GM19238 (cell line): ENCODE measurements around the gene CYP27B1.

ENCODE experiments used
- DNase-seq: peaks from one replicate; pipeline ENCODE4 v3.0.0; 2011; ENCODE audit warnings: low spot score; ENCODE audit not compliant: insufficient read length

The CYP27B1 gene

DNA sequence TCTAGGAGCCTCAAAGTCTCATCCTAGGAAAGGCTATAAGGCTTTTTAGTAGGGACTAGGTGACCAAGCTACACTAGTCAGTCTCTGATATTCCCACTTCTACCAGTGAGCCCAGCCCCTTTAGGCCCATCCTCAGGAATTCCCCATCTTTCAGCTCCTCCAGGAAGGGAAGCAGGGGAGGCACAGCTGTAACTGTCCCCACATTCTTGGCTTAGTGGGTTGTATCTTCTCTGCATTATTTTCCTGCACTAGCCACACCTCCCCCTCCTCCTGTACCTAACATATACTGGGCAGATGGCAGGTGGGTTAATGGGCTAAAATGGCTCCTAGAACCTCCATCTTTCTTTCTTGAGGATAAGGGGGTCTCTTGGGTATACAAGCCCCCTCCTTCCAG lies 424 bp upstream of the CYP27B1 start:
- DNase-seq: no peak

DNA sequence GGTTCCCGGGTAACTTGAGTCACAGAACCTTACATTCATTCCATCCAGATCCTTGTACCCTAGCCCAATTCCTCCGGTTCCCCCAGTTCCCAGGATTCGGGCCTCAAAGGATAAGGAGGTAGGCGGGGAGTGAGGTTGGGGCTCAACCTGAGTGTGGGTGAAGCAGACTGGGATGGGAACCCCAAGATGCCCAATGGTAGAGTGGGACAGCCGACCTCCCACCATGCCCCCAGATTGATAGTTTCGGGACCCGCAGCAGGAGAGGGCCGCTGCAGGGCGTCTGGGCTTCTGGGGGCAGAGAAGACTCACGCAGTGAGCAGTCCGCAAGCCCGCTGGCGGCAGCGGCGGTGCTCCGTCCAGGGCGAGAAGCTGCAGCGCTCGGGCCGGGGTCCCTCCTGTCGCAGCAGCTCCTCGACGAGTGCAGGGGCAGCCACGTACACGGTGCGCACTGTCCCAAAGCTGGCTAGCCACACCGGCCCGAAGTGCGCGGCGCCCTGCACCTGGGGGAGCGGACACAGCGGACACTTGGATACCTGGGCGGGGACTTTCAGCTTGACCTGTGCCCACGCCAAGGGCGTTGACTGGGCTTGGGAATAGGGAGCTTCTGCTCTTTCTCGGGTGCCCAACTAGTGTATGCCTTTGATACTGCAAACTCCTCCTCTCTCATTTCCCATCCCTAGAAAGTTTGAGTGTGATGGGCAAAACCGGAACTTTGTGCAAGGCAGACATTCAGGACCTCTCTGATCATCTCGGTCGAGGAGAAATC lies 997 bp downstream of the CYP27B1 start:
- no peak for DNase-seq

DNA sequence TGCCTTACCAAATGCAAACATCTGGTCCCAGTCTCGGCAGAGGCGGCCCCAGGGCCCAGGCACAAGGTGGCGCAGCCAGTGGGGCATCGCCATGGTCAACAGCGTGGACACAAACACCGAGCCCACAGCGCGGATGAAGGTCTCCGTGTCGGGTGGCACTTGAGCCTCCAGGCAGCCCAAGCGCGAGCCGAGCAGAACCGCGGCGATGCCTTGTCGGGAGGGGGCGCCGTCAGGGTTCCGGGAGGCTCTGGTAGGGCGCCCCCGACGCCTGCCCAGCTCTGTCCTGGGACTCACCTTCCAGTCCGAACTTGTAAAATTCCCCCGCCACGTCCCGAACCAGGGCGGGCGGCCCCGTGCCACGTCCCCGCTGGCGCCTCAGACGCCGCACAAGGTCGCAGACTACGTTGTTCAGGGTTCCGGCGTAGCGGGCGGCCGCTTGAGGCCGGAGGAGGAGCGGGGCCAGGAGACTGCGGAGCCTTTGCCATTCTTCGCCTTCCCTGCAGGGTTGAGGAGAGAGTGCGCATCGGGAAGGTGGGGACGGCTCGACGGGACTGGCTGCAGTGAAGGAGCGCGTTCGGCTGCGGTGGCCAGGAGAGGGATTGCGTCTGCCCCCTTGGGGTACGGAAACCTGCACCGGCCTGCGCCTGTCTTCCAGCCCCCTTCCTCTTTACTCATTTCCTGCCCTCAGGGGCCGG lies 1.7 kb downstream of the CYP27B1 start:
- DNase-seq: no peak

DNA sequence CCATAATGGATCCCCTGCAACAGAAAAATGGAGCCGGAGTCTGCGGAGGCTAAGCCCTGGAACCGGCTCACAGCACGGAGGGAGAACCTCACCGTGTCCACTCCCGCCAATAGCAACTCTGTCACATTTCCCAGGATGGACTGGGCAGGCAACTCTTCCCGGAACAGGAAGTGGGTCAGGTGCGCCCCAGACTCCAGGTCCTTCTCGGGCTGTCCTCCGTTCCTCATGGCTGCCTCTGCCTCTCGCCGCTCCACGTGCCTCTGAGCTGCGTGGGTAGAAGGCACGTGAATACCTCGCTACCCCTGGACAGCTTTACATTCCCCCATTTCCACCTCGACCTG lies 2.2 kb downstream of the CYP27B1 start:
- no peak for DNase-seq

DNA sequence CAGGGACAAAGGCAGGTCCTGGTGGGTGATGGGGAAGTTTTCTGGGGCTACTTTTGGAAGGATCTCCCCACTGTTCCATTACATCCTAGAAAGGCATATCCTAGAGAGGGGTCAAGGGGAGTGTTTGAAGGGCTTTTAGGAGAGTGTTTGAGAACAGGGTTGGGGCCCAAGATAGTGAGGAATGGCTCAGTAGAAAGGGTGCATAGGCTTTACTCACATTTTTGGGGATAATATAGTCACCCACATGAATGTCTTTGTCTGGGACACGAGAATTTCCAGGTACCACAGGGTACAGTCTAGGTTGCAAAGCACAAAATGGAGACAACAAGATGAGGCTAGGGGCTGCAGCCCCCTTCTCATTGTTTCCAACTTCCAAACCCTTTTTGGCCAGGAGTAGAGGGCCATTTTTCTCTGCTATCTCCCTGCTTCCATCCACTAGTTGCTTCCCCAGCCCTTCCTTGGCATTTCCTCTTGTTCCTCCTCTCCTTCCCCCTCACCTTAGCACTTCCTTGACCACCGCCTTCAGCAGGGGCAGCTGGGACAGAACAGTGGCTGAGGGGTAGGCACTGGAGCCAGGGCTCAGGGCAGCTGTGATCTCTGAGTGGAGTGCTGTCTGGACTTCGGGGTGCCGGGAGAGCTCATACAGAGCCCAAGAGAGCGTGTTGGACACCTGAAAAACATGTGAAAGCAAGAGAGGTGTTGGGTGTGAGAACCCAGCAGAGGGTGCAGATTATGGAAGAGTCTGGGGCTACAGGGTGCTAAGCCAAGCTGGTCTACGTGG lies 2.8 kb downstream of the CYP27B1 start:
- DNase-seq: no peak

DNA sequence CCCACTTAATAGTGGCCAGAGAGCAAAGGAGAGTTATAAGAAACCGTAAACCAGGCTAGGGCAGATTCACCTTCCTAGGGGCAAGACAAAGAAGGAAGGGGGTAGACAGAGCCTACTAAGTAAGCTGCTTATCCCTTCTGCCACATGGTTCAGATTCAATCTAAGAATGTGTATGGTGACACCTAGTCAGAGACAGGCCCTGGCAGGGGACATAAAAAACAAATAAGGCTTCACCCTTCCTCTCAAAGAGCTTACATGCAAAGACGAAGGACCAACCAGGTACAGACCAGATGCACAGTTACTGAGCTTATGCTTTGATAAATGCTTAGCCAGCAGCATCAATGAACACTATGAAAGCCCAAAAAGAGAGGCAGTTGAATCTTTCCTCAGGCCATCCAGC lies 4.4 kb downstream of the CYP27B1 start:
- no peak for DNase-seq

DNA sequence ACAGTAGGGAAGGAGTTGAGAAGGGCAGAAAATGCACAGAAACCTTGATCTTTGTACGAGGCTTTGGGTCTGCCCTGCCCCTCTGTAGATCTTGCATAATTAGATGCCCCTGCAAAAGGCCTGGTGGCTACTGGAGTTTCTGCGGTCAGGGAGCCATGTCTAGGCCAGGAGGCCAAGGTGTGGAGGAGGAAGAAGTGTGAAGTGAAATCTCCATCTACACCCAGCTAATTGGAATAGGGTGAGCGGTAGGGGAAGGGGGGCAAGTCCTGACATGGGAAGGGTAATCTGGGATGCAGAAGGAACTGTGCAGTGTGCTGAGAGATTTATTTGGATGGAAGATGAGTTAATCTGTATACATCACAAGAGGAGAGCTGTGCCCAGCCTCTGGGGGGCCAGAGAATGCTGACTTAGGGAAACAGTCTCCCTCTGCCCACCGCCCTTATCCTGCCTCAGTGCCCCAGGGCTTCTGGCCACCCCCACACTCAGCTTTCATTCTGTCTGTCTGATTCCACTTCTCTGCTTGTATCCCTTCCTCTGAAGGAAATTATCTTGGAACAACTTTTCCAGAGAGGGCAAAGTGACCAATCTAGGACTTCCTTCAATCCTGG lies 5.4 kb downstream of the CYP27B1 start:
- no peak for DNase-seq

DNA sequence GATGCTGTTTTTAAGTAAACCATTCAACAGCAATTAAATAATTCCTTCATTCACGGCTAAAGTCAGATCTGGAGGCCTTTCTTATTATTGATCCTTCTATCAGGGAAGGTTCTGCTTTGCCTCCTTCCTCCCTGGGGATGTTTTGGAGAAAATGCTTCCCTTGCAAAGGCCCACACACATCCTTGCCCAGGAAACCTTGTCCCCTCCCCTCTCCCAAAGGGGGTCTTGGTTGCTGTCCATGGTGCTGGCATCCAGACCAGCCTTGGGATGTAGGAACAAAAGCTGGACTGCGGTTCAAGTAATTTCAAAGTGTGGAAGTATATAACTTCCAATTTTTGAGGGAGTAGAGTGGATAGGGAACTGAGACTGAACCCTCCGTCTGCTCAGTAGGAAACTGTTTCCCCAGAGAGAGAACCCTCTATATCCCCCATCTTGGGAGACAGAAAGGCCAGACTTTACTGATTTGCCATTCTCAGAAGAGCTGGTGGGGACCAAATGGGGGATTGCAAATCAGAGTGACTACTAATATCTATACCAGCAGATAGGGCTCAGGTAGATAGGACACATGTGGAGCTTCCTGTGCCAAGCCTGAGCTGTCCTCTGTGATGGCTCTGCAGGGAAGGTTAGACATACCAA lies 6.4 kb downstream of the CYP27B1 start:
- no peak for DNase-seq

DNA sequence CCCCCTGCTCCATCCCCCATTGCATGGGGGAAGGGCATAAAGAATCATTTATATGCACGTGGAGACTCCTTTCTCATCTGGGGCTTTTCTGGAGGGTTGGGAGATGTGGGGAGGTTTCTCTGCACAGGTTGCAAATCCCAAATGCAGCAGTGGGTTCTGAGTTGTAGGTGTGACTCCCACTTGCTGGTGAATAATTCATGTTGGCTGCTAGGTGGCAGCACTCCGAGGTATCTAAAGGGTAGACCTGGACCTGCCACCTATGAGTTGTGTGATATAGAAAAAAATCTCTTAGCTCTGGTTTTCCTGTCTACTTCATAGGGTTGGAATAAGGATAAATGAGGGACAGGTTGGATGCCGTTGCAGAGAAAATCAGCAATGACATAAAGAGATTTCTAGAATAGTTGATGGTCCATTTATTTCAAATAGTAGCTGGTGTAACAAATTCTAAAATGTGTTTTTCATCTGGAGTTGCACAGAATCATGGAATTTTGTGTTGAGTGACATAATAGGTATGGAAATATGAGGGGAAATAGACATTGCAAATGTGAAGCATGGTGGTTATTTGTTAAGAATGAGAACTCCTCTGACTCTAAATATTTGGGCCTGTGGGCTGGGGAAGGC lies 7.4 kb downstream of the CYP27B1 start:
- DNase-seq: no peak

DNA sequence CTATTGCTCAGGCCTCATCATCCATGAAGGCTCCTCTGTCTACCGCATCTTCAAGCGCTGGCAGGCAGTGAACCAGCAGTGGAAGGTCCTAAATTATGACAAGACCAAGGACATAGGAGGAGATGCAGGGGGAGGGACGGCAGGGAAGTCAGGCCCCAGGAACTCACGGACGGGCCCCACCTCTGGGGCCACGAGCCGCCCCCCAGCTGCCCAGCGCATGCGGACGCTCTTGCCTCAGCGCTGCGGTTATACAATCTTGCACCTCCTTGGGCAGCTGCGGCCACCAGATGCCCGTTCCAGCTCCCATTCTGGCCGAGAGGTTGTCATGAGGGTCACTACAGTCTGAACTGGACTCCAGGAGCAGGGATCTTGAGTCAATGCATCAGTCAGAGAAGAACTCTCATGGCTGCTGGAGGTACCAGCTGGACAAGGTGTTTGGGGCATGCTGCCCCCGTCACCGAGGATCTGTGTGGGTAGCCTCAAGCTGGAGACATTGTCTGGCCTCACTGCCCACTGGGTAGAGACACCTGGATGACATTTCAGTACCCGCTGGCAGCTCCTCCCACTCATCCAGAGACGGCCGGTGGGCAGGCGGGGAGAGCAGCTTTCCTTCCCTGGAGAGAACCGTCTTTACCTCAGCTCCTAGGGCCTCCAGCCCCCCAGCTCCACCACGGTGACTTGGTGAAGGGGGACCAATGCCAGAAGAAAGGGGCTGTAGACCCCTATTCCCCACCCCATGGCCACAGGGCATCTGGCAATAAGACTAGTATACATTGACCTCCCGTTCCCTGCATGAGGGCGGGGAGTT lies 8.1 kb downstream of the CYP27B1 start:
- no peak for DNase-seq

DNA sequence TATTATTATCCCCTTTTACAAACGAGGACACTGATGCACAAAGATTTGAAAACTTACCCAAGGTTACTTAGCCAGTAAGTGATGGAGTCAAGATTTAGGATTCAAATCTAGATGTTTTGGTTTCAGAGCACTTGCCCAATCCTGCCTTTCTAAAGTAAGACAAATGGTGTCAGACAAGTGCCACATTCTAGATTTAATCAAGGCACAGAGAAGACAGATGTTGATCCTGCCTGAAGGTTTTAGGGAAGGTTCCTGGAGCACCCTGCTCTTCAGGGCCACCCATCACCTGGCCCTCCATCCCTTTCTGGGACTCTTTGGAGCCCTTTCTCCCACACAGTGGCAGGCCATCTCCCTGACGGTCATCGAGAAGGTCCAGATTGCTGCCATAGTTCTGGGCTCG lies 9.1 kb downstream of the CYP27B1 start:
- DNase-seq: no peak

DNA sequence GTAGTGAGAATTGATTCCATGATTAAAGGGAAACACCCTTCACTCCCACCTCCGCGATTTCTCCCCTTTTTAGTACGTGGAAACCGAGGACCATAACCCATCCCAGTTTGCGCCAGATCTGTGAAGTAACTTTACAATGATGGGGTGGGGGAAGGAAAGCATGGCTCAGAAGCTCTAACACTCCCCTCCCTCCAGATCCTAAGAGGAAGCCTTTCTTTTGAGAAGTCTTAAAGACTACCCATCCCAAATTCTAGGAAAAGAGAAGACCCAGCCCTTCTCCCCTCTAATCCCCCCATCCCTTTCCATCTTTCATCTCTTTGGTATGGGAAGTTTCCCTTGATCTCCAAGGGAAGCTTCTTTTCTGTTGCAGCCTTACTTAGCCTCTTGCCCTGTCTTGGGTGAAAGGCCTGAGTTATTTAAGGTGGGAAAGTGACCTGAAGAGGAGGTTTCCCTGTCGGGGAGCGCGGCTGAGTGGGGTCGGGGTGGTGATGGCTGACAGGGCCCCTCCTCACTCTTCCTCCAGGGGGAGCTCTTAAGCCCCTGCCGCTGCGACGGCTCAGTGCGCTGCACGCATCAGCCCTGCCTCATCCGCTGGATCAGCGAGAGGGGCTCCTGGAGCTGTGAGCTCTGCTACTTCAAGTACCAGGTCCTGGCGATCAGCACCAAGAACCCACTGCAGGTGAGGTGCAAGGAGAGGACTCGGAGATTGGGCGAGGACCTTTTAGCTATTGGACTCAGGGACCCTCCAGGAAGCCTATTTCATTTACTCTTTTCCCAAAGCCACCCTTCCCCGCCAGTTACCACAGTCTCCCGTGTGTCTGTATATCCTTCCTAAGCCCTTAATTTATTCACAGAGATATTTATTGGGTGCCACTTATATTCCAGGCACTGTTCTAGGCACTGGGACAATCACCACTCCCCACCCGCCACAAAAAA lies 10.2 kb downstream of the CYP27B1 start:
- peak; percentile 88 for DNase-seq

DNA sequence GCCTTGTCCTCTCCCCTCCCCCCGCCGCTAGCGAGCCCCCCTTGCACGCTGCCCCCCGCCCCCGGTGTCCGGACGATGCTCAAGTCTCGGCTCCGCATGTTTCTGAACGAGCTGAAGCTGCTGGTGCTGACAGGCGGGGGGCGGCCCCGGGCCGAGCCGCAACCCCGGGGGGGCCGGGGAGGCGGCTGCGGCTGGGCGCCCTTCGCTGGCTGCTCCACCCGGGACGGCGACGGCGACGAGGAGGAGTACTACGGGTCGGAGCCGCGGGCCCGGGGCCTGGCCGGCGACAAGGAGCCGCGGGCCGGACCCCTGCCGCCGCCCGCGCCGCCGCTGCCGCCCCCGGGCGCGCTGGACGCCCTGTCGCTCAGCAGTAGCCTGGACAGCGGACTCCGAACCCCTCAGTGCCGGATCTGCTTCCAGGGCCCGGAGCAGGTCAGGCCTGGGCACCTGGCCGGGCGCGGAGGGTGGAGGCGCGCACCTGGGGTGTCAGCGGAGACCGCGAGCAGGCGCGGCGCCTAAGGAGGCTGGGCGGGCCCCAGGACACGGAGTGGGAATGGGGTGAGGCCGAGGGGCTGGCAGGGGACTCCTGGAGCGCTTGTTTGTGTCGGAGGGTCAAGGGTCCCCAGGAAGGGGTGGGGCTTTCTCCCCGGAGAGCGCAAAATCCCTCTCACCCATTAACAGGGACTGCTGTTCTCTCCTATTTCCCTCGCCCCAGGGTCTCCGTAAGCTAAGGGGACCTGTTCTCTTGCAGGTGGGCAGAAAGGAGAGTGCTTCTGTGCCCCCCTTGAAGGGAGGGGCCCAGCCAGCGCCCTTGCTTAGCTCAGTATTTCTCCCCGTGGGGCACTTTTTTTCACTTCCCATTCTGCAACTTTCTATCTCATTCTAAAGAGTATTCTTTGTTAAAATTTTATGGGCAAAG lies 11.2 kb downstream of the CYP27B1 start:
- DNase-seq: no peak

DNA sequence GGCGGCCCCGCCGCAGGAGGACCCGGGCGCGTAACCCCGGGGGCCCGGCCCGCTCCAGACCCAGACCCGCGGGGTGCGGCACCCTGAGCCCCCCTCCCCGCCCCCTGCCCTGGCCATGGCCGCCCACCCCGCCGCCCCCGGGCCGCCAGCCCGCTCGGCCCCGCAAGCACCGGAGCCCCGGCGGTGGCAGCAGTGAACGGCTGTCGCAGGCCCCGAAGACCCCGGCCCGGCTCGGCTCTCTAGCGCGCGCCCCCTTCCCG lies 11.8 kb downstream of the CYP27B1 start:
- DNase-seq: no peak

DNA sequence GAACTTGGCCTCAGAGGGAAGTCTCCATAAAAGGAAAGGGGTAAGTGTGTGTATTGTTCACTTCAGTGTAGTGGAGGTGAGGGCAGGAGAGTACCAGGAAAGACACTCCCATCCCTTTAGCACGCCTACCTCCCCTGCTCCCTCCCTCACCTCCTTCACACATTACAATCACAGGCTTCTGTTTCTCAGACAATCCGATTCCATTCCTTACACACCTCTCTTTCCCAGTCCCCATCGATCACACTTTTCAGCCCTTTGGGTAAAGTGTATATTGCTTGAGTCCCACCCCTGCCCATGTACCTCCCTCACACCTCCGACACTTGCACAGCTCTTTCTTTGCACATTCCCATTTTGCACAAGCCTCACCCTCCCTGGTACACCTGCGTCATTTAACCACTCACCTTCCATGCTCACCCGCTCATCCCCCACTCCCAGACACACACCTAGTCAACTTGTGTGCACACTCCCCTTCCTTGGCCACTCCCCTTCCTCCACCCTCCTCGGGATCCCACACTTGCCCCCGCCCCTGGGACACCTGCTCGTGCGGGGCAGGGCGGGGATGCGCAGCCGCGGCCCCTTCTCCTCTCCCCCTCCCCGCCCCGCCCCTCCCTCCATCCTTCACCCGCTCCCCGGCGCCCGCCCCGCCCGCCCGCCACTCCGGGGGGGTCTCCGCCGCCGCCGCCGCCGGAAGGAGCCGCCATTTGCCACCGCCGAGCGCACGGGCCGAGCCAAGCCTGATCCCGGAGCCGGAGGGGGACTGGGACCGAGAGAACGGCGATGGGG lies 12.3 kb downstream of the CYP27B1 start, which contains the start of gene MARCHF9:
TSS of gene MARCHF9 (plus strand) at position 693 of the 783 bp plus-strand sequence. CDS start 426 bp downstream, outside the sequence.
- DNase-seq: peak; percentile 81

DNA sequence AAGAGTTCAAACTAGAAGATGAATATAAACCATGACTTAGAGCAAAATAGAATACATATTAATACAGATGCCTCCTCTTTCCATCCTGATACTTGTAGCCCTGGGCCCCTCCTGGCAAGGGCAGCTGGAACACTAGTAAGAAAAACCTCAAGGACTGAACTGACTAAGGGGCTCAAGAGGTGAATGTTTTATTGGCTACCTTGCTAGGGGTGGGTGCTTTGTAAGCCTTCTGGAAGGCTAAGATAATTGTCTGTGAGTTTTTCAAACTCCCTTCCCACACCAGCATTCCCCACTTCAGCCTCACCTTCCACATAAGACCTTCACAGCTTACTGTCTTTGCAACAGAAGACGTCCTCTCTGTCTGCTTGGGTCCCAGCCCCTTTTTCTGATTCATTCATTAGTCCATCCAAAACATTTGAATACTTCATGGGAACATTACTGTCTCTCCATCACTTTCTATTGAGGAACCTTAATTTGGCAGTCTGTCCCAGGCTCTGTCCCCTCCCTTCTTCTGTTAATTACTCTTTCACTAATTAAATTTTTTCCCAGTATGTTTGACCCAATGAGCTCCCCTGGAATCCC lies 13.0 kb downstream of the CYP27B1 start:
- no peak for DNase-seq

DNA sequence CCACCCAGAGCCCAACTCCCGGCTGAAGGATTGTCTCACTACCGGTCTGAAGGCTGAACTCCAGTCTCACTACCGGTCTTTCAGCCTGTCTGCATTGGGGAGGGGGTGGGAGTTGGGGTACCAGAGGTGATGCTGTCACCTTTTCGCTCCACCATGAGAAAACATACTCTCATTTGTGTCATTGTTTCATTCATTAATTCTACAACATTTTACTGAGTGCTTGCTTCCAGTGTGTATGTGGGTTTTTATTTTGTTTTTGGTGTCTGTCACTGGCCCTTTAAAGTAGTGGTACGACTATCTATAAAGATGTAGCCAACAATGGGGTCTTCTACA lies 14.2 kb downstream of the CYP27B1 start:
- no peak for DNase-seq
